CD1c-positive myeloid dendritic cell (primary cell): ENCODE measurements around the gene CASP12.

ENCODE experiments used
- DNase-seq: peaks from one replicate; pipeline ENCODE4 v3.0.0-alpha.2; 2016; ENCODE audit errors: extremely low spot score

The CASP12 gene

DNA sequence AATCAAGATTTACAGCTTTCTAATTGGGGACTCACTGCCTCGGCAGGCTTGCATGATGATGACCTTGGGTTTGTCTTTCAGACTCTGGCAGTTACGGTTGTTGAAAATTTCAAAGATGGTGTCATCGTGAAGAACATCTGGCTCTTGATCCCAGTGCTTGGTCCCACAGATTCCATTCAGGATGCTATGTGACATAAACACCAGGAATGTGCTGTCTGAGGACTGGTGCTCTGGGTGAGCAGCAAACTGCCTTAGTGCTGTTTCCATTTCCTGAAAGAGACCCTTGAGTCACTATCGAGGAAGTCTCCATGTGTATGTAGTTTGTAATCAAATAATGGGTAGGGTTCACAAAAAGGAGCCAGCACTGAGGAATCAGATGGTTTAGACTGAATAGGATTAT, 7.1 kb downstream of the CASP12 start:
- no peak for DNase-seq

DNA sequence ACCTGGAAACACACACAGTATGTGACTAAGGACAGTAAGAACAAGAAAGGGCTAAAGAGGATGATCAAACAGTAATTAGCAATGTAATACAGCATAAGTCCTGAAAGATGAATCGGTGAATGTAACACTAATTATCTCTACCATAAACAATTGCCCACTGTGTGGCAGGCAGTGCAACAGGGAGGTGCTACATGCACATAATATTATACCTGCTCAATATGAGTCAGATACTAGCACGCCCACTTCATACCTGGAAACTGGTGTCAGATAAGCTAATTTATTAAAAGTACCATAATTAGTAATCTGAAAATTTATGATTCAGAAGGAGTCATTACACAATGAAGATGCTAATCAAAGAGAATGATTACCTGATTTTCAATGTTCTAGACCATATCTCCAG, 14.9 kb downstream of the CASP12 start:
- DNase-seq, result no peak

DNA sequence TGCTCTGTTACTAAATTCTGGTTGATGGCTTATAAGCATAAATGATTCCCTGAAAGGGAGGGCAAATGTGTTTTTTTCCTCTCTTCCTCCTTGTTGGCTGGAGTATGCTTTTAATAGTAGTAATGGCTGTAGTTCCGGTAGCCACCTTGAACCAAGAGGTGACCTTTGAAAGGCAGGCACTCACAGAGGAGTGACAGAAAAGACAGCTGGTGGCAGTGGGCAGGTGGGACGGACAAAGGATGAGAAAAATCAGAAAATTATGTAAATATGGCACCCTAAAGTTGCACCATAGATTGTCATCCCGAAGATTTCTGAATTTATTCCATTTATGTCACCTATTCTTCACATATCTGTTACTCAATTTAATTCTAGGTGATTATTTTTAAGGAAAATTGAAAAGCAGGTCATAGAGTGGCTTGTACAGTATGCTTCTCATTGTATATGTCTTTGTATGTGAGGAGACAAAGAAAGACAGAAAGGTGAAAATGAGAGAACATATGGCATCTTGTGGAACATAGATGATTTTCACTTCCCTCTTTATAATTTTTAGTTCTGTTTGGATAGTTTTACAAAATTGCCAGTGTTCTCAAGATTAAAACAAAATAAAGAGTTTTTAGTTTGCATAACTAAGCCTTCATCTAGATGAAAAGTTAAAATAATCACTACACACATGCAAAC, 17.0 kb downstream of the CASP12 start:
- no peak for DNase-seq

DNA sequence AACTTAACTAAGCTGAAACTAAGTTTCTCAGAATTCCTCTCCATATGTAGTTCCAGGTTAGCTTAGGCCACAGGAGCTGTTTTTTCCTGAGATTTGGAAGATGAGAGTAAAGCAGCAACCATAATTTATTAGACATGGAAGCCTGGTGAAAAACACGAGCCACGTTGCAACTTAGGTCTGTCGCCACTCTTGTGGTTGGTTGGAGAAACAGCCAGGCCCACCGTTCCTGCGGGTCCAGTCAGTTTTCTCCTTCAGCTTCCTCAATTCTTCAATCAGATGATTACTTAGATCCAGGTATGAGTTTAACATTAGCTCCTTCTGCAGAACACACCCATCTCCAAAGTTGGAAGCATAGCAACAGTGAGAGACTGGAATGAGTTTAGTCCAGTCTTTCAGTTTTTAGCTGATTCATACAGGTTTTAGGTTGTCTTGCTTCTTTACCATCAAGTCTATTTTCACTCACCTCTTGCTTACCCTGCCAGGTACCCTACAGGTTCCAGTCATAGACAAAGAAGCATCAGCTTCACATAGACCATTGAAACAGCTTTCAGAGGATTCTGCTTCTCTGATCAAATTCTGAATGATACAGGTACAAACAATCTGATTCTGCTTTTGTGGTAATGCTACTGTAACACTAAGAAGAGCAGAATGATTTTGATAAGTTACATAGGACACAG, 18.6 kb downstream of the CASP12 start:
- no peak for DNase-seq

DNA sequence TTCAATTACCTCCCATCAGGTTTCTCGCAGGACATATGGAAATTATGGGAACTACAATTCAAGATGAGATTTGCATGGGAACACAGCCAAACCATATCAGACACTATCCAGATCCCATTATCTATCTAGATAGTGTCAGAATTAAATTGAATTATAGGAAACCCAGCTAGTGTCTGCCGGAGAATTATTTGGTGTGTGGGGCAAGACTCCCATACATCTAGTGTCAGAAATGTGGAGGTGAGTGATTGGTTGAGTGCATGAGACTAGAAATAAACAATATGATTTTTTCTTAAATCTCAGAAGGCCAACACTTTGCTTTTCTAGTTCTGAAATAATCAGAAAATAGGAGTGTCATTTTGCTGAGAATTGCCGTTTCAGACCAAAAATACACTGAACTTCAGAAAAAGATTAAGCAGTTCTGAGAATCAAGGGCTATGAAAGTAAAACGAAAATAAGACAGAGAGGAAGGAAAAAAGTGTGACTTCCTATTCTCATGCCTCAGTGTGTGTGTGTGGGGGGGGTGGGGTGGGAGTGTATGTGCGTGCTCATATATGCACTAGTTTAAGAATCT, 21.3 kb downstream of the CASP12 start:
- peak; percentile 12 for DNase-seq

DNA sequence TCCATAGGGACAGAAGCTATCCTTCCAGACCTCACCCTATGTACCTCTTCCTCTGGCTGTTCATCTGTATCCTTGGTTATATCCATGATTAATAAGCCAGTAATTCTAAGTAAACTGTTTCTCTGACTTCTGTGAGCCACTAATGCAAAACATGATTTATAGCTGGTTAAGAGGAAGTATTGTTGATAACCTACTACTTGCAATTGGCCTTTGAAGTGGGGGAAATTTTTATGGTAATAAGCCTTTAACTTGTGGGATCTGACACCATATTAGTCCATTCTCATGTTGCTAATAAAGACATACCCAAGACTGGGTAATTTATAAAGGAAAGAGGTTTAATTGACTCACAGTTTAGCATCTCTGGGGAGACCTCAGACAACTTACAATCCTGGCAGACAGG, 21.9 kb downstream of the CASP12 start:
- no peak for DNase-seq

DNA sequence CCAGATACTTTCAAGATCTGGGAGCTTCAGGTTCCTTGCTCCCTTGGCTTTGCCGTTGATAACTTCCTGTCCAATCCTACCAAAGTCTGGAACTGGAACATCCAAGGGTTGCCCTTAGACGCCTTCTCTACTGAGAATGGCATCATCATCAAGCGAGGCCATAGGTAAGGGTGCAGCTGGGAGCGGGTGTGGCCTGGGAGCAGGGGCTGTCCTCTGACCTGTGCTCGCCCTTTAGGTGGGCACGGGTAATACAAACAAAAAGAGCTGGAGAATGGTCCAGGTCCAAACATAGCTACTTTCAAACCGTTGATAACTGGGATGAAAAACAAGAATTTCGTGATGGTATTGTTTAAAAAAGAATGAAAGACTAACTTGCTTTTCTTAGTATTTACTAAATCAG, 25.0 kb downstream of the CASP12 start:
- no peak for DNase-seq

DNA sequence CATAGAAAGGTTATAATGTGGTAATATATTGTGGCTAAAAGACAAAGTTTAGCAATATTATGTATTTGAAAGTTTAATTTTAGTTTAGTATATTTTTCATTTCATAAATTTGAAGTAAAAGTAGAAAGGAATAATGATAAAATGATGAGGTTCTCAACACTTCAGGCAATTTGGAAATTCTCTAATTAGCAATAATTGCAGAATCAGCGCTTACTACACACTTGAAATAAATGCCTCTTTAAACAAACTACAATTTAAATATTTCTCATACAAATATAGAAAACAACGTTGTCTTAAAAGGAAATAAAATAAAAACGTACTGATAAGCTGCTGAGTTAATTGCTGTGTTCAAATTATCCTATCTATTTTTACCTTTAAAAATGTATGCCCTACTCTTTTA, 25.9 kb downstream of the CASP12 start:
- no peak for DNase-seq

DNA sequence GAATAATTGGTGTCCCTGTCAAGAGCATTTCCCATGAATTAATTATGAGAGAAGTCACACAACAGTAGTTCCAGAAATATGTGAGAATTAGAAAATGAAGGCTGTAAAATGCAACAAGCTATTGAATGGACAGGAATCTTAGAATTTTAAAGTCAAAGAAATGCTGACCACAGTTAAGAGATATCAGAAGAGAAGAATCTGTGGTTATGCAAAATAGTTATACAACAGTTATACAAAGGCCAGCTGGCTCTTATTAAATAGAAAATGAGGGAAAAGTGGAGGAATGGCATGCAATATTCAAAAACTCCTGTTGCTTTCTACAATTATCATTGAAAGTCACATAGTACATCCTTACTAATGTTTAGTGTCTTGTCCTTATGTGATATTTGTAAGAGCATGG, 27.4 kb downstream of the CASP12 start:
- DNase-seq, result no peak

DNA sequence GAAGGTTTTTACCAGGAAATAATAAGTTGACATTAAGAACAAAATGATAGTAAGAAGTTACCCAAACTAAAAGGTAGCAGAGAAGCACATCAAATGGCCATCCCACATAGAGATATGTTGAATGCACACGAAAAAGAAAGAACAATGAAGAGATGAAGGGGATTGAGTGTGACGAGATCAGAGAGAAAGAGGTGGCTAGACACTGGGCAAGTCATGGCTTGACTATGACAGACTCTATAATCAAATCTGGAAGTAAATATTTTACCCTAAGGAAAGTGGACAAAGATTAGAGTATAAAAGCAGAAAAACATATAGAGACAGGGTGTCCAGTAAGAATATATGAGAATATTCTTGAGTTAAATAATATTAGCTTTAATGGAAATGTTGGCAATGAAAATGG, 31.4 kb downstream of the CASP12 start:
- no peak for DNase-seq

DNA sequence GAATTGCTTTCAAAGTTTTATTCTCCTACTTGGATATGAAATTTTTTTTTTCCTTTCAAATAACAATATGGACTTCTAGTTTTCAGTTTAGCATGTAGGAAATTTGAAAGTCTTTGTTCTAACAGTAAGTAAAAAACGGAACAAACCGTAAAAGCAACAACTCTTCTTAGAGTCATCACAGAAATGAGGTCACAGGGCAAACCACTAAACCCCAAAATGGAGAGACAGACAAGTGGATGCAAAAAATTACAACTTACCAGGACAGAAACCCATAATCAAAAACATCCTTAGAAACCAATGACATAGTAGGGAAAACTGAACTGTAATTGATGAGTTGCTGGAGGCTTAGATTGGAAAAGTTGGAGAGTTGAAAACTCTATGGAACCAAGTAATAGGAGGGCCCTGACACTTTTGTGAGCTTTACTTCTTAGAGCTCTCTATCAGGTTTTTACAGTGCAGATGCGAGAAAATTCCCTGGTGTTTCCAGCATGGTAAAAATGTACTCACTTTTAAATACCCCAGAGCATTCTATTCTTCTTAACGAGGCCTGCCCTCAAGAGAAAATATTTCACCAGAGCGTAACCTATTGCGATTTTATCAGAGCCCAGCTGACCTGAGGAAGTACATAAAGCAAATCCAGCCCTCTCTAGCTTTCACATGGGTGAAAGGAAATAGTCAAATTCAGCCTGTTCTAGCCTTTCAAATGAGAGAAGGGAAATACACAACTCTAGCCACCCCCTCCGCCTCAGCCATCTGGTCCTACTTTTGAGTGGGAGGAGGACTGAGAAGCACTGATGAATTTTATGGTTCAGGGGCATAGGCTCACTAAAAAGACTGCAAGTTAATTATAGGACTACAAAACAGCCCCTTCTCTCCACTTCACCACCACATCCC, 39.1 kb downstream of the CASP12 start:
- no peak for DNase-seq

DNA sequence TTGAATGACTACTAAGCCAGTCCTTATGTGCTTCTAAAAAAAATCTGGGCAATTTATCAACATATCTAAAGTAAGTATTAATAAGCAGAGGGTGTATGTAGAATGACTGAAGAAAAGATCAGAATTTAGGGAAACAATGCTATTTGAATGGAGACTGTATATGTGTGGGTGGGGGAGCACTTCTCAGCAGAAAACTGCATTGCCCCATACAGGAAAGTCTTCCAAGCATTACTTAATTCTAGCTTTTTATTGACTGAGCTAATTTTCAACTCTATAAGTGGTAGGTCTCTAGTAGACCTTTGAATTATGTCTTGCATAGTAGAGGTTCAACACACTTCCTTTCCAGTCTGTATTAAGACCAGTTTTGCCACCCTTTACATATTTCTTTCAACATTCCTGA, 41.7 kb downstream of the CASP12 start:
- peak; percentile 57 for DNase-seq

DNA sequence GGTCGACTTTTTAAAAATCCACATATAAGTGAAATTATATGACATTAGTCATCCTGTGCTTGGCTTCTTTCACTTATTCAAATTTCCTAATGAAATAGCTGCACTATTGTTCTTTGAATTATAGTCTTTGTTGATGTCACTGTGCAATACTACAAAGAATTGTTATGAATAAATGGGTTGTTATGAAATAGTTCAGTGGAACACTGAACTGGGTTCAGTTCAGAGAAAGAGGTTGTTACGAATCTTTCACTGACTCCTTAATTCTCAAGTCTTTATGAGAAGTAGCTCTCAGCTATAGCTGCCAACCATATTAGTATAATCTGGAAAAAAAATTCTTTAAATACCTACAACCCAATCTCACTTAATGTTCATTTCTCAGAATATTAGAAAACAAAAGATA, 42.3 kb downstream of the CASP12 start:
- no peak for DNase-seq

DNA sequence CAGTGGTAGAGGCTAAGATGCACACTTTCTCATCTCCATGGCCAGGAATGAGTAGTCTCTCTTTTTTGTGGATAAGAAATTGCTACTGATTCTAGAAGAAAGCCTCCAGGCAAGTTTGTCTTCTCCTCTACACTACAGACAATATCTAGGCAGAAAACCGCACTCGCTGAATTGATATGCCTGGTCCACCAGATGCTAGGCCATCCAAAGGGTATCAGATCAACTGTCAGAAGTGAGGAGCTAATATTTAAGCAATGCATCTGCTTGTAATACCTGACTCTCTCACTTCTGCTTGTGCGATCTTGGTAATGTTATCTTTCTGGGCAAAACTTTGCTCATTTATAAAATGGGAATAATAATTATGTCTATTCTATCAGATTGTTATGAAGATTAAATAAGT, 45.0 kb downstream of the CASP12 start:
- DNase-seq, result no peak

DNA sequence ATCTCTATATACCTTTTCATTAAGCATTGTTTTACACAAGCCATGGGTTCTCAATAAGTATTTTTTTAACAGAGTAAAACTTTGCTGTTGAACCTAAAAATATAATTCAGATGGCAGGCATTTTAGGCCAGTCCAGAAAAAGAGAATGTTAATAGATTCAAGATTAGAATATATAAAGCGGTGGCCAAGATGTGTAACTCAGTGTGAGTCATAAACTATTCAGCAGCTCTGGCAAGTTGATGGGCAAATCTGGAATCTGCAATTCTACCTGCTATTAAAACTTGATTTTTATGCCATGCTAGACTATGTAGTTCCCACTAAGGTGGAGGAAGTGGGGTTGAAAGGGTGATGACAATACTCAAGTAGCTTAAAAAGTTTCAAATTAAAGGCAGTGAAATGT, 45.4 kb downstream of the CASP12 start:
- DNase-seq, result no peak

DNA sequence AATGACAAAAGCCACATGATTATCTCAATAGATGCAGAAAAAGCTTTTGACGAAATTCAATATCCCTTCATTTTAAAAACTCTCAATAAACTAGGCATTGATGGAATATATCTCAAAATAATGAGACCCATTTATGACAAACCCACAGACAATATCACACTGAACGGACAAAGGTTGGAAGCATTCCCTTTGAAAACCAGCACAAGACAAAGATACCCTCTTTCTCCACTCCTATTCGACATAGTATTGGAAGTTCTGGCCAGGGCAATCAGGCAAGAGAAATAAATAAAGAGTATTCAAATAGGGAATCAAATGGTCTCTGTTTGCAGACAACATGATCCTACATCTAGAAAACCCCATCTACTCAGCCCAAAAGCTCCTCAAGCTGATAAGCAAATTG, 52.0 kb downstream of the CASP12 start:
- no peak for DNase-seq

DNA sequence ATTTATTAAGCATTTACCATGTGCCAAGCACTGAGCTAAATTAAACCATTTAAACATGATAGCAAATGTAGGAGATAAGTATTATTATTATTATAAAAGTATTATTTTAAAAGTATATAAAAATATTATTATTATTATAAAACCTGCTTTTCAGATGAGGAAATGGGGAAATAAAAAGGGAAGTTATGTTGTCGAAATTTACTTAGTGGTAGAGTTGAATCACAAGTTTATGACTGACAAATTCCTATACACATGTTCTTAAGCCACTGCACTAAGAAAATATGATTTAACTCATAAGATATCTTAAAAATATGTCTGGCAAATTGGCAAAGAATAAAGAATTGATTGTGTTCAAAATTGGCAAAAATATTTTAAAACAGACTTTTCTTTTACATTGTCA, 53.8 kb downstream of the CASP12 start:
- DNase-seq, result peak; percentile 61

DNA sequence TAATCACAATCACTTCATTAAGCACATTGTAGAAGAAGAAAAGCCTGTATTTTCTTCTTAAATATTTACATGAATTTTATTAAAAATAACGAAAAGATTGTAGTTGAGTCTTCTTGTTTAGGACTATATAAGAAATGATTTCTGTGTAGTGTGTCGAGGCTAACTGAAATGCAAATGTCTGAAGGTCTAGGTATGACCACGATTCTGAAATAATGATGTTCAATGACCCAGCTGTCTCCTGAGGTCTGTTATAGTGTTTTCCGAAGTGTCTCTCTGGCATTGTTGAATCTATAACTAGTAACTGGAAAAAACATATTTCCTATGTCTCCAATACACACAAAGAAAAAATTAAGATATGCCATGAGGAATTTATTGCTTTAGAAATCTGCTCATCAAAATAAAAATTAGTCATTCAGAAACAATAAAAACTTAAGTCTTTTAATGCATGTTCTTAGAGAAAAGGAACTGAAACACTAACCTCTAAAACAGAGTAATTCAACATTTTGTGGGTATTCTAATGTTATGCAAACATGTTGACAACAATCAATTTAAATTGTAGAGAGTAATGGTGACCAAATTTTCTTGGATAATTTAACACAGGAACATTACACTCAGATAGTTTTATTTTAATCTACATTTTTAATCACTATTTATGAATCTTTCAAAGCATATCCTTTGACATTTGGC, 55.0 kb downstream of the CASP12 start:
- peak; percentile 56 for DNase-seq

DNA sequence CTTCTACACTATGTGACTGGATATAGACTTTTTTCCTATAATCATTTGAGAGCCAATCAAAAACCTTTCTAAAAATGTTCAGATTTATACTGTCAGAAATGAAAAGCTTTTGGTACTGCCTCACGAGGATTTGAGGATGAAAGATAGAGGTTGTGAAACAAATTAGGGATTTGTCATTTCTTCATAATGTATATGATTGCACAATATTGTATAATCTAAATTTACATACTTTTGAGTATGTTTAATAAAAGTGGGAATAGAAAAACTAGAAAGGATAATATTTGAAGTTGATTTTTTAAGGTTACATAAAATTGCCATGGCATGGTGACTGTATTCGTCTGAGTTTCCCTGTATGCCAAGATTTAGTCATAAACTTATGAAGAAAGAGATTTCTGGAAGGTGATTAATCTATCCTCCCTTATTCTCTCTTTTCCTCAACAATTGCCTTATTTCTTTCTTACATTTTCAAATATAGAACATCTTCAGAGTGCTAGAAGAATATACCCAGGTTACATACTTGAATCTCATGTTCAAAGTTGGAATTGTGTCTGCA, 56.2 kb downstream of the CASP12 start:
- peak; percentile 23 for DNase-seq

DNA sequence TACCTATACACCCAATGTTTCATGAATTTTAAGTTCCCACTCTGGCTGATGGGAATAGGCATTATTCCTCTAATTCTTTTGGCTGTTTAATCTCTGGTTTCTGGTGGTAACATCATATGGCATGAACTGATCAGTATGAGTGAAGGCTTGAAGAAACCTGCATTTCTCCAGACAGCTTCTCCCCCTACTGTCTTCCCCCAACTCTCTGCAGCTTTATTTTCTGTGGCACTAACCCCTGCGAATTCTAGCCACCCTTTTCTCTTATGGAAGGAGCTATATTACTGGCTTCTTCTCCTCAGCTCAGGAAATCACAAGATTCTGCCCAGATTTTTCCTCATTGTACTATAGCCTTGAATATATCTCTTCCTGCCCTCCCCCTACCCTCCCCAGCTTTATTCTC, 57.1 kb downstream of the CASP12 start:
- DNase-seq, result no peak

DNA sequence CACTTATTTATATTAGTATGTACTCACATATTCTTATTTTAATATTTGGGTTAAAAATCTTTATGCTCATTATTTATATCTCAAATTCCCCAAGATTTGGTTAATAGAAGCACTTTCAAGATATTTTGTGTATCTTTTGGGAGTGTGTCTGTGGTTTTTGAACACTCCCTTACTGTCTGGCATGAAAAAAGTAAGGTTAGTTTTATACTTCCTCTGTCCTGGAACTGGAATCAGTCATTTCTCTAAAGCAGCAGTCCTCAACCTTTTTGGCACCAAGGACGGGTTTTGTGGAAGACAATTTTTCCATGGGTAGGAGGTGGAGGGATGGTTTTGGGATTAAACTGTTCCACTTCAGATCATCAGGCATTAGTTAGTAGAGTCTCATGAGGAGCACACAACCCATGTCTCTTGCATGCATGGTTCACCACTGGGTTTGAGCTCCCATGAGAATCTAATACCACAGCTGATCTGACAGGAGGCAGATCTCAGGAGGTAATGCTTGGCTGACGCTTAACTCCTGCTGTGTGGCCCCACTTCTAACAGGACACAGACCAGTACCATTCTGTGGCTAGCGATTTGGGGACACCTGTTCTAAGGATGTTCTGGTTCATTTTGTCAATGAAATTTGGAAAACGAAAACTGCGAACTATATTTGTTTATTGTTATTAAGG, 60.2 kb downstream of the CASP12 start:
- no peak for DNase-seq
